IMR-90 (cell line): ENCODE results near the gene CDK15.

Experiments used
- CHD1 ChIP-seq: IDR thresholded peaks from 2 replicates; pipeline ENCODE4 v1.6.1; 2012; ENCODE audit warnings: low read depth, low read length, improper control_type of control experiment
- CTCF ChIP-seq: conservative IDR thresholded peaks from 2 replicates; pipeline ENCODE4 v1.5.1; 2012; ENCODE audit warnings: mild to moderate bottlenecking, low read depth, low read length, improper control_type of control experiment
- FOS ChIP-seq: fragments of 150-350 bp; IDR thresholded peaks from 2 replicates; pipeline ENCODE4 v1.6.1; 2016; ENCODE audit warnings: low read depth, low read length
- MAFK ChIP-seq: IDR thresholded peaks from 2 replicates; pipeline ENCODE4 v1.6.1; 2012; ENCODE audit warnings: low read depth, low read length, improper control_type of control experiment
- MXI1 ChIP-seq: IDR thresholded peaks from 2 replicates; pipeline ENCODE4 v1.6.1; 2012; ENCODE audit warnings: low read depth, mild to moderate bottlenecking, low read length, moderate library complexity, borderline replicate concordance
- POLR2A ChIP-seq: IDR thresholded peaks from 2 replicates; pipeline ENCODE4 v1.6.1; 2012; ENCODE audit warnings: mild to moderate bottlenecking, low read depth, low read length
- RAD21 ChIP-seq: IDR thresholded peaks from 2 replicates; pipeline ENCODE4 v1.6.1; 2012; ENCODE audit warnings: low read length, improper control_type of control experiment
- RCOR1 ChIP-seq: IDR thresholded peaks from 2 replicates; pipeline ENCODE4 v1.6.1; 2012; ENCODE audit warnings: mild to moderate bottlenecking, low read length, improper control_type of control experiment; ENCODE audit not compliant: insufficient replicate concordance
- SMC3 ChIP-seq: fragments of 150-350 bp; IDR thresholded peaks from 2 replicates; pipeline ENCODE4 v1.6.1; 2016; ENCODE audit warnings: low read depth, mild to moderate bottlenecking, antibody characterized with exemption, low read length, moderate library complexity
- USF2 ChIP-seq: fragments of 150-350 bp; IDR thresholded peaks from 2 replicates; pipeline ENCODE4 v1.6.1; 2017; ENCODE audit warnings: mild to moderate bottlenecking, antibody characterized with exemption, low read length, low read depth

DNA sequence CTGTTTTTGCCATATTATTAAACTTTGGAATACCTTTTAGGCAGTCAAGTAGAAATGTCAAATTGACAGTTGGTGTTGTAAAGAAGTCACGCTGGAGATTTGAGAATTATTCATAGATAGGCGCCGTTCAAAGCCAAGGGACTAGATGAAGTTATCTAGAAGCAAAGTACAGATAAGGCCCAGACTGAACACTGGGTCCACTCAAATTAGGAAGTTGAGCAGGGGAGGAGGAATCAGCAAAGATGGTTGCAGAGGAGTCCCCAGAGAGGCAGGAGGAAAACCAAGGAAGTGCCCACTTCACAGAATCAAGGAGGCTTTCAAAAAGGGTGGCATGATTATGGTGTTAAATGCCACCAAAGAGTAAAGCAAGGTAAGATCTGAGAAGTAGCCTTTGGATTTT lies 16.0 kb upstream of the CDK15 start:
- TF ChIP-seq POLR2A (no peak), CTCF (no peak), MAFK (no peak), SMC3 (no peak), RCOR1 (no peak), MXI1 (no peak), USF2 (no peak), FOS (no peak), RAD21 (no peak), CHD1 (no peak)
